Measurements from ENCODE around the gene PDGFB. TPM values are rescaled to one million over a fixed set of nuclear protein-coding genes. Genes with fewer than 3 reads are reported as not detected.

Gene PDGFB
- total and polyA plus RNA-seq, 9 of the 15 experiments (the other 6 are each of a cell fraction or from before 2014, with no cell fraction given) = 0.07 to 4.0 (median 0.48) TPM; not detected in 1

DNA sequence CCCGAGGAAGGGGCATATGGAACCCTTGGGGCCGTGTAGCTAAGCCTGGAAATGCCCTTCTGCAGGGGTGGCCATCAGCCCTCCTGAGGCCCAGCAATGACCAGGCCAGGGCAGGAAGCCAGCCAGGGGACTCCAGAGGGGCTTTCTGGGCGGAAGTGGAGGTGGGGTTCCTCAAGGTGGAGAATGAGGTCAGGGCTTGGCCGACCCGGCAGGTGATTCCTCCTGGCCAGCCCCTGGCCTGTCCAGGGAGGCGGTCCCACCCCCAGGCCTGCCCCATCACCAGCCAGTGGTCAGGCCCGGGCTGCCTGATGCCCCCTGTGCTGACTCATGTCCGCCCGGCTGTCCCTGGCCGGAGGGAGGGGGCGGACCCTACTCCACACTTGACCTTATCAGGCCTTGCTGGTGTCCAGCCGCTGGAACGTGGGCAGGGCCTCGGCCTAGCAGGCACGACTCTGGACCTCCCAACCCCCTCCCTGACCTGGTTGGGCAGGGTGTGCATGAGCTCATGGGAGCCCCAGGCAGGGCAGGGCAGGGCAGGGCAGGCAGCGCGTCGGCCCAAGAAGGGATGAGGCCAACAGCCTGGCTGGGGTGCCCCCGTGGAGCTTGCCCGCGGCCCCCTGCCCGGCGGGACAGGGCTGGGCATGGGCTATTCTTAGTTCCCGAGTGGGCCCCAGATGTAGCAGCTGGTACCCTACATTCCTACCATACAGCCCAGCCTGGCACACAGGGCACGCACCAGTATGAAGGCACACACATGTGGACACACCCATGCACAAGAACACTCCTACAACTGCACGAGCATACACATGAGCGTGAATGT is 38.8 kb upstream of the PDGFB start (continued):
- TF ChIP-seq ZNF175 (CRISPR knock-in tag; IDR thresholded peaks at IDR 0.05; ENCODE audit: low read depth) (peak; percentile 94), BRD9 (IDR thresholded peaks at IDR 0.05; ENCODE audit: low read depth, partially characterized antibody) (peak; percentile 45), C11orf30 (IDR thresholded peaks at IDR 0.05; ENCODE audit: low read depth) (peak; percentile 96), MCM2 (IDR thresholded peaks at IDR 0.05; ENCODE audit: low read depth) (no peak), HIVEP1 (CRISPR knock-in tag; IDR thresholded peaks at IDR 0.05) (no peak), HDAC8 (tag; IDR thresholded peaks at IDR 0.05) (no peak), RBBP5 (IDR thresholded peaks at IDR 0.05; ENCODE audit: borderline replicate concordance, insufficient read depth, low read length, poor library complexity, severe bottlenecking) (peak; percentile 47), RCOR1 (IDR thresholded peaks at IDR 0.05; ENCODE audit: borderline replicate concordance in 1 of 2, low read depth in 2 of 2, low read length in 2 of 2) (0 out of 4 replicates have a peak, but pooled peaks of 1 of the 2 experiments have one; percentile 57), ETV6 (IDR thresholded peaks at IDR 0.05; ENCODE audit: borderline replicate concordance in 1 of 2, low read depth in 2 of 2, low read length in 1 of 2) (no peak), ETV6 (CRISPR knock-in tag; IDR thresholded peaks at IDR 0.05; ENCODE audit: borderline replicate concordance) (no peak), ZBTB8A (IDR thresholded peaks at IDR 0.05; ENCODE audit: partially characterized antibody) (no peak), SRF (CRISPR knock-in tag; IDR thresholded peaks at IDR 0.05) (peak in 1 of 2 experiments; percentile 98; a peak in 2 of 4 replicates), TGIF2 (CRISPR knock-in tag; IDR thresholded peaks at IDR 0.05) (no peak), TSC22D4 (tag; IDR thresholded peaks at IDR 0.05) (no peak), ZNF699 (CRISPR knock-in tag; IDR thresholded peaks at IDR 0.05; ENCODE audit: insufficient replicate concordance) (no peak), DACH1 (IDR thresholded peaks at IDR 0.05; ENCODE audit: partially characterized antibody) (peak; percentile 13), HDAC1 (IDR thresholded peaks at IDR 0.05) (peak in 1 of 2 experiments; percentile 61; a peak in 2 of 4 replicates), SP2 (IDR thresholded peaks at IDR 0.05; ENCODE audit: extremely low read depth, low read depth, low read length, poor library complexity, severe bottlenecking) (no peak), BACH1 (tag; IDR thresholded peaks at IDR 0.05) (peak; percentile 79; the same call in 1 of the 2 replicates), MAFK (IDR thresholded peaks at IDR 0.05; ENCODE audit: low read length) (peak; percentile 75), MBD2 (IDR thresholded peaks at IDR 0.05; ENCODE audit: borderline replicate concordance, low read depth) (peak; percentile 60; the same call in 1 of the 2 replicates), ZFP36 (IDR thresholded peaks at IDR 0.05; ENCODE audit: low read depth, low read length, partially characterized antibody) (no peak), TAL1 (IDR thresholded peaks at IDR 0.05) (peak; percentile 49; the same call in 1 of the 2 replicates), JUND (IDR thresholded peaks at IDR 0.05; ENCODE audit: borderline replicate concordance, low read depth, low read length) (peak; percentile 92), JUND (tag; IDR thresholded peaks at IDR 0.05; ENCODE audit: borderline replicate concordance, low read depth, low read length) (peak; percentile 86; the same call in 1 of the 3 replicates), MEF2D (tag; conservative IDR thresholded peaks at IDR 0.05; ENCODE audit: low read depth) (peak; percentile 20; the same call in 1 of the 2 replicates)
- TF ChIP-seq, protein P1, sequence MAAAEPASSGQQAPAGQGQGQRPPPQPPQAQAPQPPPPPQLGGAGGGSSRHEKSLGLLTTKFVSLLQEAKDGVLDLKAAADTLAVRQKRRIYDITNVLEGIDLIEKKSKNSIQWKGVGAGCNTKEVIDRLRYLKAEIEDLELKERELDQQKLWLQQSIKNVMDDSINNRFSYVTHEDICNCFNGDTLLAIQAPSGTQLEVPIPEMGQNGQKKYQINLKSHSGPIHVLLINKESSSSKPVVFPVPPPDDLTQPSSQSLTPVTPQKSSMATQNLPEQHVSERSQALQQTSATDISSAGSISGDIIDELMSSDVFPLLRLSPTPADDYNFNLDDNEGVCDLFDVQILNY (CRISPR knock-in tag; IDR thresholded peaks at IDR 0.05) = no peak
- TF ChIP-seq, protein P2, sequence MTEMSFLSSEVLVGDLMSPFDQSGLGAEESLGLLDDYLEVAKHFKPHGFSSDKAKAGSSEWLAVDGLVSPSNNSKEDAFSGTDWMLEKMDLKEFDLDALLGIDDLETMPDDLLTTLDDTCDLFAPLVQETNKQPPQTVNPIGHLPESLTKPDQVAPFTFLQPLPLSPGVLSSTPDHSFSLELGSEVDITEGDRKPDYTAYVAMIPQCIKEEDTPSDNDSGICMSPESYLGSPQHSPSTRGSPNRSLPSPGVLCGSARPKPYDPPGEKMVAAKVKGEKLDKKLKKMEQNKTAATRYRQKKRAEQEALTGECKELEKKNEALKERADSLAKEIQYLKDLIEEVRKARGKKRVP (CRISPR knock-in tag; IDR thresholded peaks at IDR 0.05) = 0 out of 2 replicates have a peak, but pooled peaks have one; percentile 23

Measured in K562 (cell line).